ENCODE data around the gene EFS. TPM values are rescaled to one million over a fixed set of nuclear protein-coding genes. Genes with fewer than 3 reads are reported as not detected.

EFS gene
- total and polyA plus RNA-seq, 2 donors (not counting 1 experiment from before 2014, with no cell fraction given) = not detected

- WGBS (ENCODE audit: insufficient coverage) = 78% methylated on average over 10 of the region's 14 CpGs
- Histone ChIP-seq H2AFZ (ENCODE audit: insufficient read depth, low read depth, low read length, poor library complexity, severe bottlenecking) (no peak overlapping the region), H3K4me2 (replicated peaks; ENCODE audit: low read depth, low read length, poor library complexity, severe bottlenecking) (no peak overlapping the region), H3K27me3 (replicated peaks in 1 of 4; ENCODE audit: control extremely low read depth in 1 of 4, control insufficient read depth in 3 of 4, insufficient read depth in 4 of 4, low read length in 3 of 4) (peaks cover 0 to 29% (median 13%) of the 10 kb centered on the region in 4 experiments), H3K79me2 (ENCODE audit: control insufficient read depth, insufficient read depth, low read length) (no peaks in the 10 kb centered on the region), H3K36me3 (replicated peaks in 1 of 2; ENCODE audit: control extremely low read depth in 1 of 2, control insufficient read depth in 1 of 2, extremely low read depth in 1 of 2, insufficient read depth in 2 of 2, low read length in 1 of 2) (no peaks in the 10 kb centered on the region), H4K20me1 (ENCODE audit: control insufficient read depth, insufficient read depth, low read length, poor library complexity, severe bottlenecking) (no peaks in the 10 kb centered on the region), H3K4me1 (ENCODE audit: control insufficient read depth in 2 of 2, insufficient read depth in 2 of 2, low read length in 2 of 2) (peaks cover 4 to 12% of the 10 kb centered on the region in 2 donors), H3K4me3 (ENCODE audit: control extremely low read depth in 1 of 5, extremely low read depth in 1 of 5, insufficient read depth in 1 of 5, low read depth in 2 of 5, low read length in 4 of 5) (no peak overlapping the region), H3K27ac (ENCODE audit: low read length in 2 of 2) (no peak overlapping the region), H3K9ac (ENCODE audit: low read length) (no peak overlapping the region), H3K9me3 (ENCODE audit: control extremely low read depth in 1 of 3, control insufficient read depth in 2 of 3, insufficient read depth in 1 of 3, low read length in 2 of 3) (no peaks in the 10 kb centered on the region)
- POLR2A ChIA-PET = no interaction called here
- DNase-seq = no peak
- no peak overlapping the region for H3K4me3 Mint-ChIP-seq
- H3K27me3 Mint-ChIP-seq = peaks cover 70% of the 10 kb centered on the region
- TF ChIP-seq EZH2 (IDR thresholded peaks at IDR 0.05; ENCODE audit: borderline replicate concordance, insufficient read depth, low read depth, low read length, poor library complexity, severe bottlenecking) = no peak
- no peak for TF ChIP-seq CTCF (IDR thresholded peaks at IDR 0.05)
- intact Hi-C loops (cut with micrococcal nuclease) = no loop called here
- H3K27ac Mint-ChIP-seq = no peak overlapping the region
- H3K4me1 Mint-ChIP-seq = peaks cover 17% of the 10 kb centered on the region
- no peak for ATAC-seq (ENCODE audit: low read depth)
- no peaks in the 10 kb centered on the region for H3K9me3 Mint-ChIP-seq (ENCODE audit: insufficient read depth)
- CTCF ChIA-PET = interaction anchor here (1.3 kb wide), 1 partner anchor 29 kb away, joined by 3 read pairs; no protein-coding TSS in a partner anchor
Observed at GRCh38 chr14:23409966-23410635, 45.1 kb upstream of the EFS start.

GRCh38 chr14:23409475-23409874 is 44.5 kb upstream of the EFS start:
- ChIA-PET POLR2A (no interaction called here), CTCF (interaction anchor here (1.3 kb wide), 1 partner anchor 29 kb away, joined by 3 read pairs; no protein-coding TSS in a partner anchor)
- peaks cover 0 to 34% (median 15%) of the 10 kb centered on the region in 4 experiments for H3K27me3 ChIP-seq (replicated peaks in 1 of 4; ENCODE audit: control extremely low read depth in 1 of 4, control insufficient read depth in 3 of 4, insufficient read depth in 4 of 4, low read length in 3 of 4)
- H3K4me2 ChIP-seq (replicated peaks; ENCODE audit: low read depth, low read length, poor library complexity, severe bottlenecking) = no peak overlapping the region
- Mint-ChIP-seq H3K4me1 (peaks cover 18% of the 10 kb centered on the region), H3K27me3 (peaks cover 73% of the 10 kb centered on the region), H3K9me3 (ENCODE audit: insufficient read depth) (no peaks in the 10 kb centered on the region), H3K27ac (no peak overlapping the region), H3K4me3 (no peak overlapping the region)
- intact Hi-C loops (cut with micrococcal nuclease) = no loop called here
- H3K9ac ChIP-seq (ENCODE audit: low read length) = no peak overlapping the region
- no peaks in the 10 kb centered on the region for H4K20me1 ChIP-seq (ENCODE audit: control insufficient read depth, insufficient read depth, low read length, poor library complexity, severe bottlenecking)
- WGBS (ENCODE audit: insufficient coverage) = no CpG with 5 or more reads among the region's 2 CpGs
- no peak for TF ChIP-seq EZH2 (IDR thresholded peaks at IDR 0.05; ENCODE audit: borderline replicate concordance, insufficient read depth, low read depth, low read length, poor library complexity, severe bottlenecking)
- TF ChIP-seq CTCF (IDR thresholded peaks at IDR 0.05) = no peak
- H3K9me3 ChIP-seq (ENCODE audit: control extremely low read depth in 1 of 3, control insufficient read depth in 2 of 3, insufficient read depth in 1 of 3, low read length in 2 of 3) = no peaks in the 10 kb centered on the region
- H3K27ac ChIP-seq (ENCODE audit: low read length in 2 of 2) = no peak overlapping the region
- peaks cover 4 to 12% of the 10 kb centered on the region in 2 donors for H3K4me1 ChIP-seq (ENCODE audit: control insufficient read depth in 2 of 2, insufficient read depth in 2 of 2, low read length in 2 of 2)
- DNase-seq = no peak
- no peak for ATAC-seq (ENCODE audit: low read depth)
- H3K79me2 ChIP-seq (ENCODE audit: control insufficient read depth, insufficient read depth, low read length) = no peaks in the 10 kb centered on the region
- no peaks in the 10 kb centered on the region for H3K36me3 ChIP-seq (replicated peaks in 1 of 2; ENCODE audit: control extremely low read depth in 1 of 2, control insufficient read depth in 1 of 2, extremely low read depth in 1 of 2, insufficient read depth in 2 of 2, low read length in 1 of 2)
- no peak overlapping the region for H2AFZ ChIP-seq (ENCODE audit: insufficient read depth, low read depth, low read length, poor library complexity, severe bottlenecking)
- H3K4me3 ChIP-seq (ENCODE audit: control extremely low read depth in 1 of 5, extremely low read depth in 1 of 5, insufficient read depth in 1 of 5, low read depth in 2 of 5, low read length in 4 of 5) = no peak overlapping the region

Data from B cell (primary cell).